H9 (cell line): Measurements from ENCODE around the gene SHANK3. TPM values are rescaled to one million over a fixed set of nuclear protein-coding genes. Genes with fewer than 3 reads are reported as not detected.

Experiments
- DNase-seq: peaks from one replicate; pipeline ENCODE4 v3.0.0-alpha.2; 2017
- H2AFZ ChIP-seq: one replicate; pipeline ENCODE4 v1.6.1; 2013; ENCODE audit warnings: mild to moderate bottlenecking, low read length, control low read depth, moderate library complexity
- H2AK5ac ChIP-seq: 2 replicates; pipeline ENCODE4 v1.6.1; 2013; ENCODE audit warnings: low read length, control low read depth, mixed read lengths; ENCODE audit not compliant: insufficient read length
- H2BK120ac ChIP-seq: one replicate; pipeline ENCODE4 v1.6.1; 2013; ENCODE audit warnings: low read depth, mild to moderate bottlenecking, low read length, control low read depth, inconsistent platforms; ENCODE audit not compliant: poor library complexity, severe bottlenecking
- H2BK12ac ChIP-seq: 2 replicates; pipeline ENCODE4 v1.6.1; 2013; ENCODE audit warnings: low read length, control low read depth, mixed read lengths, low read depth; ENCODE audit not compliant: insufficient read length
- H2BK15ac ChIP-seq: 2 replicates; pipeline ENCODE4 v1.6.1; 2013; ENCODE audit warnings: low read depth, low read length, control low read depth
- H2BK20ac ChIP-seq: one replicate; pipeline ENCODE4 v1.6.1; 2013; ENCODE audit warnings: low read depth, mild to moderate bottlenecking, low read length, control low read depth, inconsistent platforms; ENCODE audit not compliant: poor library complexity, severe bottlenecking
- H2BK5ac ChIP-seq: 2 replicates; pipeline ENCODE4 v1.6.1; 2013; ENCODE audit warnings: low read length, control low read depth, mixed read lengths; ENCODE audit not compliant: insufficient read length
- H3K14ac ChIP-seq: 2 replicates; pipeline ENCODE4 v1.6.1; 2013; ENCODE audit warnings: low read length, control low read depth; ENCODE audit not compliant: insufficient read depth
- H3K18ac ChIP-seq: 2 replicates; pipeline ENCODE4 v1.6.1; 2013; ENCODE audit warnings: low read depth, mild to moderate bottlenecking, mixed read lengths, low read length, control low read depth; ENCODE audit not compliant: insufficient read length
- H3K23ac ChIP-seq: 2 replicates; pipeline ENCODE4 v1.6.1; 2013; ENCODE audit warnings: low read length, control low read depth, mixed read lengths, low read depth; ENCODE audit not compliant: insufficient read length
- H3K23me2 ChIP-seq: 2 replicates; pipeline ENCODE4 v1.6.1; 2013; ENCODE audit warnings: low read depth, mild to moderate bottlenecking, mixed read lengths, low read length, control low read depth; ENCODE audit not compliant: insufficient read length, poor library complexity, severe bottlenecking
- H3K27ac ChIP-seq: 2 replicates; pipeline ENCODE4 v1.5.1; 2013; ENCODE audit warnings: low read length, control low read depth, mixed read lengths, low read depth; ENCODE audit not compliant: insufficient read length
- H3K27me3 ChIP-seq: 2 replicates; pipeline ENCODE4 v1.6.1; 2013; ENCODE audit warnings: low read length, control low read depth, inconsistent platforms; ENCODE audit not compliant: insufficient read depth
- H3K4ac ChIP-seq: 2 replicates; pipeline ENCODE4 v1.6.1; 2013; ENCODE audit warnings: low read depth, mild to moderate bottlenecking, control low read depth, inconsistent platforms, low read length, moderate library complexity
- H3K4me1 ChIP-seq: 2 replicates; pipeline ENCODE4 v1.6.1; 2013; ENCODE audit warnings: low read length, control low read depth, inconsistent platforms; ENCODE audit not compliant: insufficient read depth
- H3K4me2 ChIP-seq: 2 replicates; pipeline ENCODE4 v1.6.1; 2013; ENCODE audit warnings: low read length, control low read depth, mixed read lengths; ENCODE audit not compliant: insufficient read length, insufficient read depth
- H3K56ac ChIP-seq: 2 replicates; pipeline ENCODE4 v1.6.1; 2013; ENCODE audit warnings: low read depth, mild to moderate bottlenecking, mixed read lengths, low read length, control low read depth; ENCODE audit not compliant: insufficient read length
- H3K79me1 ChIP-seq: 2 replicates; pipeline ENCODE4 v1.6.1; 2013; ENCODE audit warnings: low read depth, mild to moderate bottlenecking, moderate library complexity, low read length, control low read depth, inconsistent platforms; ENCODE audit not compliant: insufficient read depth, poor library complexity, severe bottlenecking
- H3K79me2 ChIP-seq: 2 replicates; pipeline ENCODE4 v1.6.1; 2013; ENCODE audit warnings: low read length, control low read depth, inconsistent platforms; ENCODE audit not compliant: insufficient read depth
- H3K9ac ChIP-seq: 2 replicates; pipeline ENCODE4 v1.6.1; 2013; ENCODE audit warnings: low read length, control low read depth, mixed read lengths; ENCODE audit not compliant: insufficient read length; ENCODE audit errors: extremely low read depth
- H3K9me3 ChIP-seq: one replicate; pipeline ENCODE4 v1.6.1; 2013; ENCODE audit warnings: low read depth, low read length, inconsistent platforms; ENCODE audit not compliant: control insufficient read depth
- H3T11ph ChIP-seq: one replicate; pipeline ENCODE4 v1.6.1; 2013; ENCODE audit warnings: mild to moderate bottlenecking, low read length, control low read depth, inconsistent platforms
- H4K20me1 ChIP-seq: one replicate; pipeline ENCODE4 v1.6.1; 2013; ENCODE audit not compliant: control insufficient read depth, insufficient read length, insufficient read depth
- H4K5ac ChIP-seq: 2 replicates; pipeline ENCODE4 v1.6.1; 2013; ENCODE audit warnings: low read depth, mild to moderate bottlenecking, mixed read lengths, low read length, control low read depth; ENCODE audit not compliant: insufficient read length
- H4K8ac ChIP-seq: replicated peaks from 2 replicates; pipeline ENCODE4 v1.6.1; 2013; ENCODE audit warnings: low read length, control low read depth, mixed read lengths, low read depth; ENCODE audit not compliant: insufficient read length
- H4K91ac ChIP-seq: 2 replicates; pipeline ENCODE4 v1.6.1; 2013; ENCODE audit warnings: low read depth, mild to moderate bottlenecking, moderate library complexity, mixed read lengths, low read length, control low read depth; ENCODE audit not compliant: insufficient read length
- H3K27ac Mint-ChIP-seq, 3 experiments: 2 replicates in 2 of 3; 3 replicates in 1 of 3; pipeline ENCODE4 v1.8.0; 2020 to 2021; ENCODE audit warnings: mixed read lengths in 3 of 3, mild to moderate bottlenecking in 1 of 3, moderate library complexity in 1 of 3
- H3K27me3 Mint-ChIP-seq: 2 replicates; pipeline ENCODE4 v1.8.0; 2021; ENCODE audit warnings: low read depth, mild to moderate bottlenecking, moderate library complexity, mixed read lengths
- H3K36me3 Mint-ChIP-seq, 3 experiments: 2 replicates in 2 of 3; 3 replicates in 1 of 3; pipeline ENCODE4 v1.8.0; 2020 to 2021; ENCODE audit warnings: low read depth in 3 of 3, mixed read lengths in 3 of 3; ENCODE audit not compliant: insufficient read depth in 1 of 3
- H3K4me1 Mint-ChIP-seq, 2 experiments: 2 replicates each; pipeline ENCODE4 v1.8.0; 2020; ENCODE audit warnings: mixed read lengths in 2 of 2
- H3K4me3 Mint-ChIP-seq, 2 experiments: 2 replicates in 1 of 2; 3 replicates in 1 of 2; pipeline ENCODE4 v1.8.0; 2020 to 2021; ENCODE audit warnings: mild to moderate bottlenecking in 2 of 2, mixed read lengths in 2 of 2, moderate library complexity in 1 of 2
- H3K9me3 Mint-ChIP-seq, 2 experiments: 2 replicates in 1 of 2; 3 replicates in 1 of 2; pipeline ENCODE4 v1.8.0; 2020; ENCODE audit warnings: mild to moderate bottlenecking in 2 of 2, mixed read lengths in 2 of 2, moderate library complexity in 1 of 2
- CTCF ChIP-seq: fragments of 200-600 bp; sonication (generic); conservative IDR thresholded peaks from 3 replicates; pipeline ENCODE4 v1.8.0; 2021; ENCODE audit warnings: antibody characterized with exemption, mild to moderate bottlenecking
- WGBS: extraction: QIAGEN DNeasy Blood & Tissue Kit; methylation state at CpG from one replicate; pipeline ENCODE4 v1.1.7; 2013; ENCODE audit warnings: missing lambda C conversion rate, low lambda C conversion rate, mixed read lengths; ENCODE audit not compliant: insufficient read length; ENCODE audit errors: extremely low coverage; 5-methylcytosine and 5-hydroxymethylcytosine counted together
- total RNA-seq: library from RNA; stranded (reverse); gene quantifications from 2 replicates; pipeline ENCODE4 v1.2.1, GENCODE V29; 2021

The SHANK3 gene
- total RNA-seq, 1 experiment from 2014 or later: 8.7 TPM

DNA sequence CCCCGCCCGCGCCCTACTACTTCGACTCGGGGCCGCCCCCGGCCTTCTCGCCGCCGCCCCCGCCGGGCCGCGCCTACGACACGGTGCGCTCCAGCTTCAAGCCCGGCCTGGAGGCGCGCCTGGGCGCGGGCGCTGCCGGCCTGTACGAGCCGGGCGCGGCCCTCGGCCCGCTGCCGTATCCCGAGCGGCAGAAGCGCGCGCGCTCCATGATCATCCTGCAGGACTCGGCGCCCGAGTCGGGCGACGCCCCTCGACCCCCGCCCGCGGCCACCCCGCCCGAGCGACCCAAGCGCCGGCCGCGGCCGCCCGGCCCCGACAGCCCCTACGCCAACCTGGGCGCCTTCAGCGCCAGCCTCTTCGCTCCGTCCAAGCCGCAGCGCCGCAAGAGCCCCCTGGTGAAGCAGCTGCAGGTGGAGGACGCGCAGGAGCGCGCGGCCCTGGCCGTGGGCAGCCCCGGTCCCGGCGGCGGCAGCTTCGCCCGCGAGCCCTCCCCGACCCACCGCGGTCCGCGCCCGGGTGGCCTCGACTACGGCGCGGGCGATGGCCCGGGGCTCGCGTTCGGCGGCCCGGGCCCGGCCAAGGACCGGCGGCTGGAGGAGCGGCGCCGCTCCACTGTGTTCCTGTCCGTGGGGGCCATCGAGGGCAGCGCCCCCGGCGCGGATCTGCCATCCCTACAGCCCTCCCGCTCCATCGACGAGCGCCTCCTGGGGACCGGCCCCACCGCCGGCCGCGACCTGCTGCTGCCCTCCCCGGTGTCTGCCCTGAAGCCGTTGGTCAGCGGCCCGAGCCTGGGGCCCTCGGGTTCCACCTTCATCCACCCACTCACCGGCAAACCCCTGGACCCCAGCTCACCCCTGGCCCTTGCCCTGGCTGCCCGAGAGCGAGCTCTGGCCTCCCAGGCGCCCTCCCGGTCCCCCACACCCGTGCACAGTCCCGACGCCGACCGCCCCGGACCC, 48.0 kb downstream of the SHANK3 start:
- Histone ChIP-seq H3K4me2 (no peak overlapping the region), H4K20me1 (no peaks in the 10 kb centered on the region), H2BK12ac (no peak overlapping the region), H3K4me1 (no peaks in the 10 kb centered on the region), H3K79me2 (no peaks in the 10 kb centered on the region), H3K9me3 (no peaks in the 10 kb centered on the region), H3K14ac (peak overlapping the region; percentile 31; the same call in 1 of the 2 replicates), H4K5ac (no peak overlapping the region), H4K8ac (no peak overlapping the region), H3K4ac (no peak overlapping the region), H3K27ac (no peak overlapping the region), H3K9ac (no peak overlapping the region), H2BK5ac (no peak overlapping the region), H2BK20ac (no peak overlapping the region), H3K18ac (no peak overlapping the region), H2BK120ac (no peak overlapping the region), H3K79me1 (no peaks in the 10 kb centered on the region), H2AFZ (no peak overlapping the region), H3K23ac (no peak overlapping the region), H3K27me3 (peaks cover 40% of the 10 kb centered on the region; the same call in 1 of the 2 replicates), H3K23me2 (peaks cover 9% of the 10 kb centered on the region), H2AK5ac (no peak overlapping the region), H3T11ph (no peak overlapping the region), H3K56ac (no peak overlapping the region), H2BK15ac (no peak overlapping the region), H4K91ac (no peak overlapping the region)
- peaks cover 77% of the 10 kb centered on the region for H3K27me3 Mint-ChIP-seq
- peaks cover 4 to 17% (median 13%) of the 10 kb centered on the region in 3 experiments; a peak in 6 of 7 replicates for H3K36me3 Mint-ChIP-seq
- WGBS: no CpG with 5 or more reads among the region's 132 CpGs
- H3K4me1 Mint-ChIP-seq: peaks cover 8 to 14% of the 10 kb centered on the region in 2 experiments
- TF ChIP-seq CTCF: peak; percentile 15; the same call in 1 of the 3 replicates
- peak overlapping the region; percentile 30 to 48; a peak in 3 of 5 replicates for H3K4me3 Mint-ChIP-seq
- peaks cover 0 to 4% of the 10 kb centered on the region in 2 experiments; a peak in 2 of 5 replicates for H3K9me3 Mint-ChIP-seq
- no peak overlapping the region for H3K27ac Mint-ChIP-seq
- DNase-seq: no peak
